Progenitor cell of endocrine pancreas (in vitro differentiated cells): Measurements from ENCODE around the gene TNNI3K. TPM values are rescaled to one million over a fixed set of nuclear protein-coding genes. Genes with fewer than 3 reads are reported as not detected.

Source experiments
- DNase-seq: peaks from one replicate; pipeline ENCODE4 v3.0.0; 2021; ENCODE audit warnings: low spot score; ENCODE audit not compliant: unreplicated experiment
- H3K27ac Mint-ChIP-seq: 2 replicates; pipeline ENCODE4 v1.8.0; 2021; ENCODE audit warnings: mild to moderate bottlenecking, moderate library complexity, mixed read lengths
- H3K27me3 Mint-ChIP-seq: 2 replicates; pipeline ENCODE4 v1.8.0; 2021; ENCODE audit warnings: mixed read lengths
- H3K36me3 Mint-ChIP-seq: 2 replicates; pipeline ENCODE4 v1.8.0; 2022; ENCODE audit warnings: mixed read lengths; ENCODE audit not compliant: insufficient read depth
- H3K4me1 Mint-ChIP-seq: 2 replicates; pipeline ENCODE4 v1.8.0; 2021; ENCODE audit warnings: low read depth, mixed read lengths
- H3K4me3 Mint-ChIP-seq: 2 replicates; pipeline ENCODE4 v1.8.0; 2021; ENCODE audit warnings: low read depth, mild to moderate bottlenecking, moderate library complexity, mixed read lengths
- H3K9me3 Mint-ChIP-seq: 2 replicates; pipeline ENCODE4 v1.8.0; 2021; ENCODE audit warnings: low read depth, mixed read lengths
- total RNA-seq: library from RNA; stranded (reverse); gene quantifications from 2 replicates; pipeline ENCODE4 v1.2.1, GENCODE V29; 2021
- TF ChIP-seq, protein P1 (sequence below): fragments of 200-600 bp; sonication (generic); IDR thresholded peaks from one replicate; pipeline ENCODE4 v1.5.0; 2021; ENCODE audit warnings: antibody characterized with exemption, mild to moderate bottlenecking; ENCODE audit not compliant: unreplicated experiment

TNNI3K gene
- total RNA-seq, 1 donor from 2014 or later: not detected

GRCh38 chr1:74548961-74549750 is 314.0 kb downstream of the TNNI3K start:
- Mint-ChIP-seq H3K4me3 (no peak overlapping the region), H3K36me3 (no peaks in the 10 kb centered on the region), H3K4me1 (no peaks in the 10 kb centered on the region), H3K27me3 (no peaks in the 10 kb centered on the region), H3K9me3 (no peaks in the 10 kb centered on the region), H3K27ac (no peak overlapping the region)
- no peak for DNase-seq
- TF ChIP-seq, protein P1, sequence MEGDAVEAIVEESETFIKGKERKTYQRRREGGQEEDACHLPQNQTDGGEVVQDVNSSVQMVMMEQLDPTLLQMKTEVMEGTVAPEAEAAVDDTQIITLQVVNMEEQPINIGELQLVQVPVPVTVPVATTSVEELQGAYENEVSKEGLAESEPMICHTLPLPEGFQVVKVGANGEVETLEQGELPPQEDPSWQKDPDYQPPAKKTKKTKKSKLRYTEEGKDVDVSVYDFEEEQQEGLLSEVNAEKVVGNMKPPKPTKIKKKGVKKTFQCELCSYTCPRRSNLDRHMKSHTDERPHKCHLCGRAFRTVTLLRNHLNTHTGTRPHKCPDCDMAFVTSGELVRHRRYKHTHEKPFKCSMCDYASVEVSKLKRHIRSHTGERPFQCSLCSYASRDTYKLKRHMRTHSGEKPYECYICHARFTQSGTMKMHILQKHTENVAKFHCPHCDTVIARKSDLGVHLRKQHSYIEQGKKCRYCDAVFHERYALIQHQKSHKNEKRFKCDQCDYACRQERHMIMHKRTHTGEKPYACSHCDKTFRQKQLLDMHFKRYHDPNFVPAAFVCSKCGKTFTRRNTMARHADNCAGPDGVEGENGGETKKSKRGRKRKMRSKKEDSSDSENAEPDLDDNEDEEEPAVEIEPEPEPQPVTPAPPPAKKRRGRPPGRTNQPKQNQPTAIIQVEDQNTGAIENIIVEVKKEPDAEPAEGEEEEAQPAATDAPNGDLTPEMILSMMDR: no peak

GRCh38 chr1:74549932-74550331 is 314.7 kb downstream of the TNNI3K start:
- Mint-ChIP-seq H3K27ac (no peak overlapping the region), H3K9me3 (no peaks in the 10 kb centered on the region), H3K27me3 (no peaks in the 10 kb centered on the region), H3K4me1 (no peaks in the 10 kb centered on the region), H3K36me3 (no peaks in the 10 kb centered on the region), H3K4me3 (no peak overlapping the region)
- no peak for DNase-seq
- TF ChIP-seq, protein P1: no peak

DNA sequence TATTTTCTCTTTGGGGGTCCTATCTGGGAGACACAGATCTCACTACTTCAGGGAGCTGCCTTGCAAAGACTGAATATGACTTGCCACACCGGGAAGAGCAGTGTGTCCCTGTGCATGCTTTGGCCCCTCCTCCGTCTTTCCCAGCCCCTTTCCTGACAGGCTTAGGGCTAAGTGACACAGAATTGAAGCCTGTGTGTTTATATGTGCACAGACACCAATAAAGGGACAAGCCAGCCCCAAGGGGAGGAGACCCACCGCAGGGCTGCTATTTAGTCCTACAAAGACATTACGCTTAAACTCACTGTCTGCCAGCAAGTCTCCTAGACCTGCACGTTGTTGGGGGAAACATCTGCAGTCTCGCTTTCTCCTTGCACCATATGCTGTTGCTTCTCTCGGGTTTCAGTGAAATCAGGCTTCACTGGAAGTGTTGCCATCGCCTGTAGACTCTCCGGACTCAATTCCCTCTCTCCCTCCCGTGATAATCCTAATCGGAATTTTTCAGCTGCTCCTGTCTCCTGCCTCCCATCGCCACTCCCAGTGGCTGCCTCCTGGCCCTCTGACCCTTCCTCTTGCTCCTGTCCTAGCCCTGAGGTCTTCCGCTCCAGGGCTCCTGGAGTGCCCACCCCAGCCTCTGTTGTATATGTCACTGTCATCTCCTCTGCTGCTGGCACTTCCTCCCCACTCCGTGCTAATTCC is 335.8 kb downstream of the TNNI3K start:
- no peak overlapping the region for H3K27ac Mint-ChIP-seq
- TF ChIP-seq, protein P1: no peak
- H3K36me3 Mint-ChIP-seq: no peaks in the 10 kb centered on the region

GRCh38 chr1:74571493-74571800 is 336.3 kb downstream of the TNNI3K start:
- no peaks in the 10 kb centered on the region for H3K27me3 Mint-ChIP-seq
- DNase-seq: no peak
- H3K9me3 Mint-ChIP-seq: no peaks in the 10 kb centered on the region
- no peak overlapping the region for H3K27ac Mint-ChIP-seq
- TF ChIP-seq, protein P1: no peak
- no peaks in the 10 kb centered on the region for H3K4me1 Mint-ChIP-seq
- no peaks in the 10 kb centered on the region for H3K36me3 Mint-ChIP-seq
- no peak overlapping the region for H3K4me3 Mint-ChIP-seq

More for the DNA sequence above, 335.8 kb downstream of the TNNI3K start:
- H3K4me3 Mint-ChIP-seq: no peak overlapping the region
- H3K4me1 Mint-ChIP-seq: no peaks in the 10 kb centered on the region
- no peaks in the 10 kb centered on the region for H3K9me3 Mint-ChIP-seq
- no peak for DNase-seq
- H3K27me3 Mint-ChIP-seq: no peaks in the 10 kb centered on the region

- Mint-ChIP-seq H3K4me1 (no peaks in the 10 kb centered on the region), H3K9me3 (no peaks in the 10 kb centered on the region), H3K36me3 (no peaks in the 10 kb centered on the region), H3K27ac (no peak overlapping the region), H3K27me3 (no peaks in the 10 kb centered on the region), H3K4me3 (no peak overlapping the region)
- no peak for DNase-seq
- TF ChIP-seq, protein P1: no peak
Measured at GRCh38 chr1:74571891-74572290, 336.7 kb downstream of the TNNI3K start.
